IMR-90 (cell line): ENCODE results near the gene CEMP1. TPM values are rescaled to one million over a fixed set of nuclear protein-coding genes. Genes with fewer than 3 reads are reported as not detected.

ENCODE experiments used
- ATAC-seq: fragments of 200-7000 bp; cut with Tn5 transposase; 2 replicates; pipeline ENCODE4 v1.9.1; 2020; ENCODE audit warnings: low read depth, mild to moderate bottlenecking, moderate library complexity
- BruUV-seq: library from RNA; stranded (reverse); fragments of 400-500 nt; replicated peaks from 2 replicates; lab custom pipeline; 2021; lab: Mats Ljungman, UMichigan
- CTCF ChIA-PET: fragments of 300-600 bp; formaldehyde crosslinking; extraction: SDS; loops from one replicate; lab custom pipeline; 2021; ENCODE audit warnings: antibody characterized with exemption; lab: Yijun Ruan, JAX
- POLR2A ChIA-PET: fragments of 300-600 bp; sonication (Branson Sonifier 250); formaldehyde crosslinking; loops from one replicate; lab custom pipeline; 2022; ENCODE audit warnings: antibody characterized with exemption; ENCODE audit not compliant: unreplicated experiment; lab: Charles Lee
- DNase-seq: peaks from one replicate; pipeline ENCODE4 v3.0.0; 2013
- H2AFZ ChIP-seq: replicated peaks from 2 replicates; pipeline ENCODE3; 2013; ENCODE audit warnings: low read length, mild to moderate bottlenecking; ENCODE audit not compliant: poor library complexity
- H2AK5ac ChIP-seq: 2 replicates; pipeline ENCODE4 v1.6.1; 2013; ENCODE audit warnings: low read depth, low read length, inconsistent platforms
- H2AK9ac ChIP-seq: replicated peaks from 2 replicates; pipeline ENCODE3; 2013; ENCODE audit warnings: mild to moderate bottlenecking, low read depth, low read length, moderate library complexity; ENCODE audit not compliant: poor library complexity
- H2BK120ac ChIP-seq: 2 replicates; pipeline ENCODE4 v1.6.1; 2013; ENCODE audit warnings: low read depth, low read length, inconsistent platforms
- H2BK15ac ChIP-seq: 3 replicates; pipeline ENCODE4 v1.6.1; 2013; ENCODE audit warnings: low read depth, low read length, inconsistent platforms
- H2BK20ac ChIP-seq: 2 replicates; pipeline ENCODE4 v1.6.1; 2013; ENCODE audit warnings: low read depth, mild to moderate bottlenecking, inconsistent platforms, low read length, moderate library complexity
- H2BK5ac ChIP-seq: 2 replicates; pipeline ENCODE4 v1.6.1; 2013; ENCODE audit warnings: mild to moderate bottlenecking, low read depth, low read length, inconsistent platforms; ENCODE audit not compliant: poor library complexity, severe bottlenecking
- H3K14ac ChIP-seq: replicated peaks from 2 replicates; pipeline ENCODE4 v1.6.1; 2013; ENCODE audit warnings: low read depth, low read length, inconsistent platforms
- H3K18ac ChIP-seq: 2 replicates; pipeline ENCODE4 v1.6.1; 2013; ENCODE audit warnings: low read depth, low read length, control low read depth
- H3K23ac ChIP-seq: 2 replicates; pipeline ENCODE4 v1.6.1; 2013; ENCODE audit warnings: low read depth, low read length, inconsistent platforms
- H3K27ac ChIP-seq: 2 replicates; pipeline ENCODE4 v1.5.1; 2013; ENCODE audit warnings: mild to moderate bottlenecking, control low read depth, low read length; ENCODE audit not compliant: insufficient read depth
- H3K27me3 ChIP-seq: 2 replicates; pipeline ENCODE4 v1.6.1; 2013; ENCODE audit warnings: low read length; ENCODE audit not compliant: control insufficient read depth, insufficient read depth
- H3K36me3 ChIP-seq: 2 replicates; pipeline ENCODE4 v1.6.1; 2013; ENCODE audit warnings: low read length, mixed read lengths; ENCODE audit not compliant: control insufficient read depth, insufficient read depth
- H3K4ac ChIP-seq: 2 replicates; pipeline ENCODE4 v1.6.1; 2013; ENCODE audit warnings: low read depth, low read length, inconsistent platforms
- H3K4me1 ChIP-seq: 2 replicates; pipeline ENCODE4 v1.6.1; 2013; ENCODE audit warnings: low read length, mixed read lengths; ENCODE audit not compliant: control insufficient read depth, insufficient read depth
- H3K4me2 ChIP-seq: 2 replicates; pipeline ENCODE4 v1.6.1; 2013; ENCODE audit warnings: low read depth, mild to moderate bottlenecking, control low read depth, low read length, moderate library complexity
- H3K4me3 ChIP-seq: 2 replicates; pipeline ENCODE4 v1.5.1; 2013; ENCODE audit warnings: low read depth, mild to moderate bottlenecking, control low read depth, low read length, moderate library complexity; ENCODE audit not compliant: insufficient read depth
- H3K56ac ChIP-seq: 2 replicates; pipeline ENCODE4 v1.6.1; 2013; ENCODE audit warnings: low read length, inconsistent platforms; ENCODE audit not compliant: insufficient read depth; ENCODE audit errors: extremely low read depth
- H3K79me1 ChIP-seq, 2 experiments: 2 replicates each; pipeline ENCODE4 v1.6.1; 2013; ENCODE audit warnings: low read length in 2 of 2, inconsistent platforms in 1 of 2, low read depth in 1 of 2
- H3K9ac ChIP-seq: 2 replicates; pipeline ENCODE4 v1.6.1; 2013; ENCODE audit warnings: low read depth, low read length, control low read depth
- H3K9me1 ChIP-seq: 2 replicates; pipeline ENCODE4 v1.6.1; 2013; ENCODE audit warnings: low read length, inconsistent platforms; ENCODE audit not compliant: insufficient read depth
- H3K9me3 ChIP-seq: 2 replicates; pipeline ENCODE4 v1.6.1; 2013; ENCODE audit warnings: low read length; ENCODE audit not compliant: control insufficient read depth, insufficient read depth
- H4K20me1 ChIP-seq: 2 replicates; pipeline ENCODE4 v1.6.1; 2013; ENCODE audit warnings: low read length, inconsistent platforms; ENCODE audit not compliant: insufficient read depth
- H4K5ac ChIP-seq: 2 replicates; pipeline ENCODE4 v1.6.1; 2013; ENCODE audit warnings: mild to moderate bottlenecking, low read depth, low read length, control low read depth
- H4K8ac ChIP-seq, 2 experiments: 2 replicates each; pipeline ENCODE4 v1.6.1; 2013; ENCODE audit warnings: low read depth in 2 of 2, low read length in 2 of 2, control low read depth in 1 of 2, inconsistent platforms in 1 of 2
- H4K91ac ChIP-seq: 2 replicates; pipeline ENCODE4 v1.6.1; 2013; ENCODE audit warnings: low read depth, low read length, inconsistent platforms; ENCODE audit not compliant: insufficient read depth
- BHLHE40 ChIP-seq: fragments of 150-350 bp; IDR thresholded peaks from 2 replicates; pipeline ENCODE4 v1.6.1; 2016; ENCODE audit warnings: mild to moderate bottlenecking, low read depth, low read length
- CHD1 ChIP-seq: IDR thresholded peaks from 2 replicates; pipeline ENCODE4 v1.6.1; 2012; ENCODE audit warnings: low read depth, low read length, improper control_type of control experiment
- FOS ChIP-seq: fragments of 150-350 bp; IDR thresholded peaks from 2 replicates; pipeline ENCODE4 v1.6.1; 2016; ENCODE audit warnings: low read depth, low read length
- MAFK ChIP-seq: IDR thresholded peaks from 2 replicates; pipeline ENCODE4 v1.6.1; 2012; ENCODE audit warnings: low read depth, low read length, improper control_type of control experiment
- MAZ ChIP-seq: IDR thresholded peaks from 2 replicates; pipeline ENCODE4 v1.6.1; 2012; ENCODE audit warnings: low read depth, mild to moderate bottlenecking, low read length, improper control_type of control experiment, moderate library complexity, borderline replicate concordance
- MXI1 ChIP-seq: IDR thresholded peaks from 2 replicates; pipeline ENCODE4 v1.6.1; 2012; ENCODE audit warnings: low read depth, mild to moderate bottlenecking, low read length, moderate library complexity, borderline replicate concordance
- POLR2A ChIP-seq: IDR thresholded peaks from 2 replicates; pipeline ENCODE4 v1.6.1; 2012; ENCODE audit warnings: mild to moderate bottlenecking, low read depth, low read length
- RAD21 ChIP-seq: IDR thresholded peaks from 2 replicates; pipeline ENCODE4 v1.6.1; 2012; ENCODE audit warnings: low read length, improper control_type of control experiment
- RCOR1 ChIP-seq: IDR thresholded peaks from 2 replicates; pipeline ENCODE4 v1.6.1; 2012; ENCODE audit warnings: mild to moderate bottlenecking, low read length, improper control_type of control experiment; ENCODE audit not compliant: insufficient replicate concordance
- RFX5 ChIP-seq: IDR thresholded peaks from 2 replicates; pipeline ENCODE4 v1.8.0; 2012; ENCODE audit warnings: low read depth, mild to moderate bottlenecking, low read length, moderate library complexity
- USF2 ChIP-seq: fragments of 150-350 bp; IDR thresholded peaks from 2 replicates; pipeline ENCODE4 v1.6.1; 2017; ENCODE audit warnings: mild to moderate bottlenecking, antibody characterized with exemption, low read length, low read depth
- WGBS, 2 experiments: methylation state at CpG; one replicate each; pipeline versions ENCODE4 v1.1.5 to v1.1.7; 2013; ENCODE audit warnings: missing lambda C conversion rate in 2 of 2; ENCODE audit not compliant: insufficient read length in 1 of 2; ENCODE audit errors: extremely low coverage in 2 of 2; 5-methylcytosine and 5-hydroxymethylcytosine counted together
- dilution Hi-C: fragments of 300-500 bp; cut with HindIII; formaldehyde crosslinking; loops from one replicate; pipeline ENCODE4 v1.14.3; 2018; ENCODE audit warnings: low sequenced_read_pairs; ENCODE audit not compliant: unreplicated experiment
- in situ Hi-C: fragments of 300-500 bp; cut with MboI; formaldehyde crosslinking; loops from 3 replicates; pipeline ENCODE4 v1.14.3; 2019; ENCODE audit warnings: low sequenced_read_pairs, inconsistent platforms, mixed read lengths
- intact Hi-C: fragments of 100-400 bp; cut with micrococcal nuclease; formaldehyde crosslinking; loops from 2 replicates; pipeline ENCODE4 v1.10.0; 2022
- polyA plus RNA-seq, 3 experiments: library from polyadenylated mRNA; depleted of rRNA; stranded (reverse); fragments of >200 nt; gene quantifications; 2 replicates each; pipeline ENCODE4 v1.2.3, GENCODE V29; 2012; ENCODE audit warnings: low replicate concordance in 1 of 3
- total RNA-seq: library from RNA; depleted of rRNA; stranded (reverse); fragments of >200 nt; gene quantifications from 2 replicates; pipeline ENCODE4 v1.2.3, GENCODE V29; 2012
- TF ChIP-seq, protein P1 (sequence below): fragments of 150-350 bp; IDR thresholded peaks from 2 replicates; pipeline ENCODE4 v1.6.1; 2016; ENCODE audit warnings: low read depth, mild to moderate bottlenecking, low read length, moderate library complexity, borderline replicate concordance

CEMP1 gene
- total and polyA plus RNA-seq, 2 of the 4 experiments (the other 2 are of a cell fraction): not detected

- TF ChIP-seq BHLHE40: no peak
These were observed 18.3 kb downstream of the CEMP1 start (continued) for GRCh38 chr16:2512735-2513404.

- ATAC-seq (no peak), DNase-seq (no peak)
- ChIA-PET CTCF (no interaction called here), POLR2A (no interaction called here)
- no peak overlapping the region for H2BK5ac ChIP-seq
- no peaks in the 10 kb centered on the region for H3K9me3 ChIP-seq
- no peak overlapping the region for H3K23ac ChIP-seq
- H3K4me2 ChIP-seq: no peak overlapping the region
- no peak overlapping the region for H3K27ac ChIP-seq
- H3K27me3 ChIP-seq: no peaks in the 10 kb centered on the region
- in situ Hi-C loops: no loop called here
- no peak overlapping the region; a peak in 1 of 4 replicates for H4K8ac ChIP-seq
- peaks cover 28% of the 10 kb centered on the region for H4K20me1 ChIP-seq
- WGBS, 2 experiments: 93% methylated on average over 8 of the region's 17 CpGs; no CpG with 5 or more reads in 1 of the 2 experiments
- no peak overlapping the region for H3K14ac ChIP-seq
- no peak overlapping the region for H3K9ac ChIP-seq
- H4K91ac ChIP-seq: no peak overlapping the region
- intact Hi-C loops: no loop called here
- peaks cover 16% of the 10 kb centered on the region for H3K4me1 ChIP-seq
- peak overlapping the region; percentile 6 for H2AK9ac ChIP-seq
- H3K4me3 ChIP-seq: no peak overlapping the region
- H3K9me1 ChIP-seq: peaks cover 18% of the 10 kb centered on the region
- H2AFZ ChIP-seq: peak overlapping the region; percentile 15
- no peak overlapping the region for H2BK120ac ChIP-seq
- no peak overlapping the region for H2AK5ac ChIP-seq
- H3K56ac ChIP-seq: no peak overlapping the region
- H2BK20ac ChIP-seq: no peak overlapping the region
- H3K79me1 ChIP-seq: peaks cover 0 to 35% of the 10 kb centered on the region in 2 experiments; a peak in 2 of 4 replicates
- H3K4ac ChIP-seq: no peak overlapping the region
- no peak overlapping the region for H3K18ac ChIP-seq
- BruUV-seq: no TSS peak
- no peak overlapping the region for H2BK15ac ChIP-seq
- H3K36me3 ChIP-seq: no peaks in the 10 kb centered on the region
- no peak overlapping the region for H4K5ac ChIP-seq
- dilution Hi-C loops: no loop called here
- no peak for TF ChIP-seq CHD1
- no peak for TF ChIP-seq USF2
- TF ChIP-seq MXI1: no peak
- TF ChIP-seq POLR2A: no peak
- TF ChIP-seq BHLHE40: no peak
- TF ChIP-seq, protein P1, sequence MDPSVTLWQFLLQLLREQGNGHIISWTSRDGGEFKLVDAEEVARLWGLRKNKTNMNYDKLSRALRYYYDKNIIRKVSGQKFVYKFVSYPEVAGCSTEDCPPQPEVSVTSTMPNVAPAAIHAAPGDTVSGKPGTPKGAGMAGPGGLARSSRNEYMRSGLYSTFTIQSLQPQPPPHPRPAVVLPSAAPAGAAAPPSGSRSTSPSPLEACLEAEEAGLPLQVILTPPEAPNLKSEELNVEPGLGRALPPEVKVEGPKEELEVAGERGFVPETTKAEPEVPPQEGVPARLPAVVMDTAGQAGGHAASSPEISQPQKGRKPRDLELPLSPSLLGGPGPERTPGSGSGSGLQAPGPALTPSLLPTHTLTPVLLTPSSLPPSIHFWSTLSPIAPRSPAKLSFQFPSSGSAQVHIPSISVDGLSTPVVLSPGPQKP: no peak
- TF ChIP-seq MAFK: no peak
- no peak for TF ChIP-seq RFX5
- TF ChIP-seq MAZ: no peak
- TF ChIP-seq RCOR1: no peak
- TF ChIP-seq RAD21: no peak
- TF ChIP-seq FOS: no peak
These were observed 19.0 kb downstream of the CEMP1 start for GRCh38 chr16:2511996-2512734.
